ENCODE results near the gene TULP1. TPM values are rescaled to one million over a fixed set of nuclear protein-coding genes. Genes with fewer than 3 reads are reported as not detected.
A peak's percentile ranks its signal among the peaks of the same experiment; 100 is the strongest.

Gene TULP1
- total and polyA plus RNA-seq, 2 of the 13 experiments (the other 11 are each of a cell fraction or from before 2014, with no cell fraction given) = not detected

- no peak for TF ChIP-seq ATM (IDR thresholded peaks at IDR 0.05; ENCODE audit: borderline replicate concordance)
- TF ChIP-seq CHD4 (IDR thresholded peaks at IDR 0.05; ENCODE audit: borderline replicate concordance, low read length) = no peak
- 0 out of 2 replicates have a peak, but pooled peaks have one; percentile 83 for TF ChIP-seq NFIB (CRISPR knock-in tag; IDR thresholded peaks at IDR 0.05; ENCODE audit: borderline replicate concordance)
- TF ChIP-seq ZNF709 (CRISPR knock-in tag; IDR thresholded peaks at IDR 0.05) = peak; percentile 96
- peak; percentile 42; the same call in 1 of the 2 replicates for TF ChIP-seq BRCA1 (CRISPR knock-in tag; IDR thresholded peaks at IDR 0.05)
- TF ChIP-seq ZNF335 (CRISPR knock-in tag; IDR thresholded peaks at IDR 0.05) = no peak
- peak; percentile 72; the same call in 1 of the 2 replicates for TF ChIP-seq NR1H2 (CRISPR knock-in tag; IDR thresholded peaks at IDR 0.05; ENCODE audit: borderline replicate concordance, low read depth)
- peak; percentile 95 for TF ChIP-seq ZNF547 (CRISPR knock-in tag; IDR thresholded peaks at IDR 0.05)
- TF ChIP-seq, protein P1, sequence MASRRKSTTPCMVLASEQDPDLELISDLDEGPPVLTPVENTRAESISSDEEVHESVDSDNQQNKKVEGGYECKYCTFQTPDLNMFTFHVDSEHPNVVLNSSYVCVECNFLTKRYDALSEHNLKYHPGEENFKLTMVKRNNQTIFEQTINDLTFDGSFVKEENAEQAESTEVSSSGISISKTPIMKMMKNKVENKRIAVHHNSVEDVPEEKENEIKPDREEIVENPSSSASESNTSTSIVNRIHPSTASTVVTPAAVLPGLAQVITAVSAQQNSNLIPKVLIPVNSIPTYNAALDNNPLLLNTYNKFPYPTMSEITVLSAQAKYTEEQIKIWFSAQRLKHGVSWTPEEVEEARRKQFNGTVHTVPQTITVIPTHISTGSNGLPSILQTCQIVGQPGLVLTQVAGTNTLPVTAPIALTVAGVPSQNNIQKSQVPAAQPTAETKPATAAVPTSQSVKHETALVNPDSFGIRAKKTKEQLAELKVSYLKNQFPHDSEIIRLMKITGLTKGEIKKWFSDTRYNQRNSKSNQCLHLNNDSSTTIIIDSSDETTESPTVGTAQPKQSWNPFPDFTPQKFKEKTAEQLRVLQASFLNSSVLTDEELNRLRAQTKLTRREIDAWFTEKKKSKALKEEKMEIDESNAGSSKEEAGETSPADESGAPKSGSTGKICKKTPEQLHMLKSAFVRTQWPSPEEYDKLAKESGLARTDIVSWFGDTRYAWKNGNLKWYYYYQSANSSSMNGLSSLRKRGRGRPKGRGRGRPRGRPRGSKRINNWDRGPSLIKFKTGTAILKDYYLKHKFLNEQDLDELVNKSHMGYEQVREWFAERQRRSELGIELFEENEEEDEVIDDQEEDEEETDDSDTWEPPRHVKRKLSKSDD (CRISPR knock-in tag; IDR thresholded peaks at IDR 0.05; ENCODE audit: low read depth) = peak; percentile 46; the same call in 1 of the 2 replicates
- TF ChIP-seq, protein P2, sequence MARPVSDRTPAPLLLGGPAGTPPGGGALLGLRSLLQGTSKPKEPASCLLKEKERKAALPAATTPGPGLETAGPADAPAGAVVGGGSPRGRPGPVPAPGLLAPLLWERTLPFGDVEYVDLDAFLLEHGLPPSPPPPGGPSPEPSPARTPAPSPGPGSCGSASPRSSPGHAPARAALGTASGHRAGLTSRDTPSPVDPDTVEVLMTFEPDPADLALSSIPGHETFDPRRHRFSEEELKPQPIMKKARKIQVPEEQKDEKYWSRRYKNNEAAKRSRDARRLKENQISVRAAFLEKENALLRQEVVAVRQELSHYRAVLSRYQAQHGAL (CRISPR knock-in tag; IDR thresholded peaks at IDR 0.05; ENCODE audit: not compliant biosample characterization) = peak; percentile 59
- no peak for TF ChIP-seq ZNF761 (CRISPR knock-in tag; conservative IDR thresholded peaks at IDR 0.05)
- TF ChIP-seq KLF6 (CRISPR knock-in tag; IDR thresholded peaks at IDR 0.05) = peak; percentile 95
- peak; percentile 94 for TF ChIP-seq ZNF441 (CRISPR knock-in tag; IDR thresholded peaks at IDR 0.05; ENCODE audit: borderline replicate concordance)
- TF ChIP-seq RBM39 (IDR thresholded peaks at IDR 0.05; ENCODE audit: low read depth, low read length, poor library complexity, severe bottlenecking) = peak; percentile 94
- peak; percentile 66 for TF ChIP-seq KAT8 (CRISPR knock-in tag; IDR thresholded peaks at IDR 0.05)
- TF ChIP-seq ZNF839 (CRISPR knock-in tag; IDR thresholded peaks at IDR 0.05; ENCODE audit: borderline replicate concordance) = 0 out of 2 replicates have a peak, but pooled peaks have one; percentile 14
- TF ChIP-seq, protein P3, sequence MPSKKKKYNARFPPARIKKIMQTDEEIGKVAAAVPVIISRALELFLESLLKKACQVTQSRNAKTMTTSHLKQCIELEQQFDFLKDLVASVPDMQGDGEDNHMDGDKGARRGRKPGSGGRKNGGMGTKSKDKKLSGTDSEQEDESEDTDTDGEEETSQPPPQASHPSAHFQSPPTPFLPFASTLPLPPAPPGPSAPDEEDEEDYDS (CRISPR knock-in tag; IDR thresholded peaks at IDR 0.05) = peak; percentile 24; the same call in 1 of the 2 replicates
- no peak for TF ChIP-seq GATAD1 (CRISPR knock-in tag; IDR thresholded peaks at IDR 0.05)
- TF ChIP-seq HINFP (CRISPR knock-in tag; IDR thresholded peaks at IDR 0.05; ENCODE audit: low read depth) = no peak
- TF ChIP-seq, protein P4, sequence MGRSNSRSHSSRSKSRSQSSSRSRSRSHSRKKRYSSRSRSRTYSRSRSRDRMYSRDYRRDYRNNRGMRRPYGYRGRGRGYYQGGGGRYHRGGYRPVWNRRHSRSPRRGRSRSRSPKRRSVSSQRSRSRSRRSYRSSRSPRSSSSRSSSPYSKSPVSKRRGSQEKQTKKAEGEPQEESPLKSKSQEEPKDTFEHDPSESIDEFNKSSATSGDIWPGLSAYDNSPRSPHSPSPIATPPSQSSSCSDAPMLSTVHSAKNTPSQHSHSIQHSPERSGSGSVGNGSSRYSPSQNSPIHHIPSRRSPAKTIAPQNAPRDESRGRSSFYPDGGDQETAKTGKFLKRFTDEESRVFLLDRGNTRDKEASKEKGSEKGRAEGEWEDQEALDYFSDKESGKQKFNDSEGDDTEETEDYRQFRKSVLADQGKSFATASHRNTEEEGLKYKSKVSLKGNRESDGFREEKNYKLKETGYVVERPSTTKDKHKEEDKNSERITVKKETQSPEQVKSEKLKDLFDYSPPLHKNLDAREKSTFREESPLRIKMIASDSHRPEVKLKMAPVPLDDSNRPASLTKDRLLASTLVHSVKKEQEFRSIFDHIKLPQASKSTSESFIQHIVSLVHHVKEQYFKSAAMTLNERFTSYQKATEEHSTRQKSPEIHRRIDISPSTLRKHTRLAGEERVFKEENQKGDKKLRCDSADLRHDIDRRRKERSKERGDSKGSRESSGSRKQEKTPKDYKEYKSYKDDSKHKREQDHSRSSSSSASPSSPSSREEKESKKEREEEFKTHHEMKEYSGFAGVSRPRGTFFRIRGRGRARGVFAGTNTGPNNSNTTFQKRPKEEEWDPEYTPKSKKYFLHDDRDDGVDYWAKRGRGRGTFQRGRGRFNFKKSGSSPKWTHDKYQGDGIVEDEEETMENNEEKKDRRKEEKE (IDR thresholded peaks at IDR 0.05) = no peak
These were observed 14.9 kb downstream of the TULP1 start (continued) for GRCh38 chr6:35497571-35498421.
